Suprapubic skin (tissue), 4 donors: ENCODE results near the gene PIGL. TPM values are rescaled to one million over a fixed set of nuclear protein-coding genes. Genes with fewer than 3 reads are reported as not detected.
"Not testable (repeated sequence)": the region's sequence is repeated elsewhere in the genome, so short reads cannot be mapped to it uniquely, and the experiment has no call there.

ENCODE experiments used
- DNase-seq, 2 donors: peaks; one replicate each; pipeline ENCODE4 v3.0.0-alpha.2; 2019; ENCODE audit warnings: low spot score in 2 of 2
- H3K27ac ChIP-seq: fragments of 200-600 bp; sonication (generic); one replicate; pipeline ENCODE4 v1.5.1; 2019
- H3K27me3 ChIP-seq: fragments of 200-600 bp; sonication (generic); one replicate; pipeline ENCODE4 v1.5.1; 2019
- H3K36me3 ChIP-seq: fragments of 200-600 bp; sonication (generic); one replicate; pipeline ENCODE4 v1.5.1; 2019
- H3K4me1 ChIP-seq: fragments of 200-600 bp; sonication (generic); one replicate; pipeline ENCODE4 v1.5.1; 2019
- H3K4me3 ChIP-seq: fragments of 200-600 bp; sonication (generic); one replicate; pipeline ENCODE4 v1.5.1; 2019; ENCODE audit warnings: mild to moderate bottlenecking
- H3K9me3 ChIP-seq: fragments of 200-600 bp; sonication (generic); one replicate; pipeline ENCODE4 v1.5.1; 2019
- EP300 ChIP-seq: sonication (generic); formaldehyde crosslinking; IDR thresholded peaks from one replicate; pipeline ENCODE4 v1.6.1; 2017; ENCODE audit warnings: antibody characterized with exemption
- POLR2A ChIP-seq, 2 donors: fragments of 450-650 bp; IDR thresholded peaks; one replicate each; pipeline ENCODE4 v1.6.1; 2017; ENCODE audit warnings: antibody characterized with exemption in 2 of 2, mild to moderate bottlenecking in 2 of 2, moderate library complexity in 2 of 2
- POLR2AphosphoS5 ChIP-seq, 3 donors: sonication (generic); formaldehyde crosslinking; IDR thresholded peaks; one replicate each; pipeline ENCODE4 v1.6.1; 2017; ENCODE audit warnings: antibody characterized with exemption in 3 of 3
- WGBS: methylation state at CpG from one replicate; pipeline ENCODE4 v1.1.5; 2018; 5-methylcytosine and 5-hydroxymethylcytosine counted together
- total RNA-seq, 4 donors: library from RNA; depleted of rRNA; stranded (reverse); fragments of >200 nt; gene quantifications; one replicate each; pipeline ENCODE4 v1.1.0, GENCODE V29; 2016
- TF ChIP-seq, protein P1 (sequence below), 2 donors: fragments of 200-600 bp in 1 of 2; fragments of 450-650 bp in 1 of 2; sonication (generic) in 1 of 2; IDR thresholded peaks; one replicate each; pipeline ENCODE4 v1.5.1; 2016 to 2019; ENCODE audit warnings: antibody characterized with exemption in 2 of 2, mild to moderate bottlenecking in 1 of 2, moderate library complexity in 1 of 2

The PIGL gene
- total RNA-seq, 4 donors from 2014 or later, result 59.5 to 287 (median 76.6) TPM

DNA sequence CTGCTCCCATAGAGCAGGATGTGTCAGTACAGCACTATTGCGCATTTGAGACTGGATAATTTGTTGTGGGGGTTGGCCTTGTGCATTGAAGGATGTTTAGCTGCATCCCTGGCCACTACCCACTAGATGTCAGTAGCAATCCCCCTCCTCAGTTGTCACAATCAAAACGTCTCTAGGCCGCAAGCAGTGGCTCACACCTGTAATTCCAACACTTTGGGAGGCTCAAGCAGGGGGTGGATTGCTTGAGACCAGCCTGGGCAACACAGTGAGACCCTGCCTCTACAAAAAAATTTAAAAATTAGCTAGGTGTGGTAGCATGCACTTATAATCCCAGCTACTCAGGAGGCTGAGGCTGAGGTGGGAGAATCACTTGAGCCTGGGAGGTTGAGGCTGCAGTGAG, 87.8 kb downstream of the PIGL start:
- WGBS, result 72% methylated on average over 3 of the region's 3 CpGs
- TF ChIP-seq POLR2AphosphoS5 (IDR thresholded peaks at IDR 0.05) (no peak), EP300 (no peak), POLR2A (IDR thresholded peaks at IDR 0.05) (no peak)
- TF ChIP-seq, protein P1, sequence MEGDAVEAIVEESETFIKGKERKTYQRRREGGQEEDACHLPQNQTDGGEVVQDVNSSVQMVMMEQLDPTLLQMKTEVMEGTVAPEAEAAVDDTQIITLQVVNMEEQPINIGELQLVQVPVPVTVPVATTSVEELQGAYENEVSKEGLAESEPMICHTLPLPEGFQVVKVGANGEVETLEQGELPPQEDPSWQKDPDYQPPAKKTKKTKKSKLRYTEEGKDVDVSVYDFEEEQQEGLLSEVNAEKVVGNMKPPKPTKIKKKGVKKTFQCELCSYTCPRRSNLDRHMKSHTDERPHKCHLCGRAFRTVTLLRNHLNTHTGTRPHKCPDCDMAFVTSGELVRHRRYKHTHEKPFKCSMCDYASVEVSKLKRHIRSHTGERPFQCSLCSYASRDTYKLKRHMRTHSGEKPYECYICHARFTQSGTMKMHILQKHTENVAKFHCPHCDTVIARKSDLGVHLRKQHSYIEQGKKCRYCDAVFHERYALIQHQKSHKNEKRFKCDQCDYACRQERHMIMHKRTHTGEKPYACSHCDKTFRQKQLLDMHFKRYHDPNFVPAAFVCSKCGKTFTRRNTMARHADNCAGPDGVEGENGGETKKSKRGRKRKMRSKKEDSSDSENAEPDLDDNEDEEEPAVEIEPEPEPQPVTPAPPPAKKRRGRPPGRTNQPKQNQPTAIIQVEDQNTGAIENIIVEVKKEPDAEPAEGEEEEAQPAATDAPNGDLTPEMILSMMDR (IDR thresholded peaks at IDR 0.05), result no peak
- H3K27ac ChIP-seq, result no peak overlapping the region
- peaks cover 33% of the 10 kb centered on the region for H3K36me3 ChIP-seq
- no peaks in the 10 kb centered on the region for H3K4me1 ChIP-seq
- H3K4me3 ChIP-seq, result no peak overlapping the region
- H3K27me3 ChIP-seq, result no peaks in the 10 kb centered on the region
- no peaks in the 10 kb centered on the region for H3K9me3 ChIP-seq
- DNase-seq, result no peak

DNA sequence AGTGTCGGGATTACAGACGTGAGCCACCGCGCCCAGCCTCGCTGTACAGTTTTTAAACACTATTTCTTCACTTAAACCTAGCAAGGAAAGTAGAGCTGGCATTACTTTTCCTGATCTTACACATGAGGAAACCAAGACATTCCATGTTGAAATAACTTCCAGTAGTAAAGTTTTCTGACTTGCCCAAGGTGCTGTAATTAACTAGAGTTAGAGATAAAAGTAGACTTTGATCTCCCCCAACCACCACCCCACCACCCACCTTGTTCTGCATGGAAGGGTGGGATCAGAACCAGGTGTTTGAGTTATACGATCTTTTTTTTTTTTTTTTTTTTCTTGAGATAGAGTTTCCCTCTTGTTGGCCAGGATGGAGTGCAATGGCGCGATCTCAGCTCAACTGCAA, 89.2 kb downstream of the PIGL start:
- no peaks in the 10 kb centered on the region for H3K9me3 ChIP-seq
- 93% methylated on average over 8 of the region's 8 CpGs for WGBS

DNA sequence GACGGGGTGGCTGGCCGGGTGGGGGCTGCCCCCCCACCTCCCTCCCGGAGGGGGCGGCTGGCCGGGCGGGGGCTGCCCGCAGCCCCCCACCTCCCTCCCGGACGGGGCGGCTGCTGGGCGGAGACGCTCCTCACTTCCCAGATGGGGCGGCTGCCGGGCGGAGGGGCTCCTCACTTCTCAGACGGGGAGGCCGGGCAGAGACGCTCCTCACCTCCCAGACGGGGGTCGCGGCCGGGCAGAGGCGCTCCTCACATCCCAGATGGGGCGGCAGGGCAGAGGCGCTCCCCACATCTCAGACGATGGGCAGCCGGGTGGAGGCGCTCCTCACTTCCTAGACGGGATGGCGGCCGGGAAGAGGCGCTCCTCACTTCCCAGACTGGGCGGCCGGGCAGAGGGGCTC, 95.1 kb downstream of the PIGL start:
- not testable (repeated sequence) for H3K27ac ChIP-seq
- 93% methylated on average over 13 of the region's 34 CpGs for WGBS

More for the DNA sequence above, 89.2 kb downstream of the PIGL start:
- peaks cover 24% of the 10 kb centered on the region for H3K36me3 ChIP-seq
- no peaks in the 10 kb centered on the region for H3K4me1 ChIP-seq
- H3K4me3 ChIP-seq, result no peak overlapping the region
- no peaks in the 10 kb centered on the region for H3K27me3 ChIP-seq
- TF ChIP-seq, protein P1 (IDR thresholded peaks at IDR 0.05), result no peak
- no peak for TF ChIP-seq EP300
- TF ChIP-seq POLR2A (IDR thresholded peaks at IDR 0.05), result no peak
- no peak for TF ChIP-seq POLR2AphosphoS5 (IDR thresholded peaks at IDR 0.05)
- no peak for DNase-seq
- no peak overlapping the region for H3K27ac ChIP-seq

DNA sequence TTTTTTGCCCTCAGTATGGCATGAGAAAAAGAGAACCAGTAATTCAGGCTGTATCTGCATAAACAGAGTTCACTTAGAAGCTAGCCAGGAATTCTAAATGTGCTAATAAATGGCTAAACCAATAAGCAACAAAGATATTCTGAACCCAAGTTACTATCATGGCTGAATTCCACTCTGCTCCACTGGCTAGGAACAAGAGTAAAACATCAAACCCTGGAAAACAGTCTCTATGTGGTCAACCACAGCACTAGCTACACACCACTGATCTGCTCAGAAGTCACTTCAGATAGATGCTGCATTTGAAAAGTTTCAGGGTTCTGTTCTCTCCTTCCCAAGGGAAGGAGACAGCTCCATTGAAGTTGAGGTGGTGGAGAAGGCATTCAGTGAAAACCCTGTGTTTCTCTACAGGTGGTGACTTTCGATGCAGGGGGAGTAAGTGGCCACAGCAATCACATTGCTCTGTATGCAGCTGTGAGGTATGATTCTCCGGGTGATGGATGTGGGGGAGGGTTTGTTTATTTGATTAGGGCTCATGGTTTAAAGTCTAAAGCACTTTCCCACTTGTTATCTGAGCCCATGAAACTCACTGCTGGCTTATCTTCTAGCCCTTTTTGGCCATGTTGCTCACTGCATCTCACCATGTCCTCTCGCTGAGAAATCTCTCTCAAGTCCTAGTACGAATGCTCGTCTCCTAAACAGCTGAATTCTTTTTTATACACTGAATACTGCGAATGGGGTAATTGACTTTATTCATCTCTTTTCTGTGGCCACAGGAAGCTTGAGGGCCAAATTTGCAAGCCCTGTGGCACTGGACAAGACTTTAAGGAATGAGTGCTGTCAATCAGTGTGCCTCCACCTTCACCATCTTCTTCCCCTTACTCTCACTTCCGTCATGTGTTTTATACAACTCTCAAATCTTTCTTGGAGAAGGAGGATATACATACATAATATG, 96.4 kb downstream of the PIGL start:
- Histone ChIP-seq H3K4me3 (no peak overlapping the region), H3K27ac (no peak overlapping the region), H3K4me1 (no peaks in the 10 kb centered on the region), H3K9me3 (no peaks in the 10 kb centered on the region), H3K36me3 (peaks cover 41% of the 10 kb centered on the region), H3K27me3 (no peaks in the 10 kb centered on the region)
- WGBS, result 92% methylated on average over 7 of the region's 7 CpGs
- TF ChIP-seq, protein P1 (IDR thresholded peaks at IDR 0.05), result no peak
- no peak for TF ChIP-seq POLR2A (IDR thresholded peaks at IDR 0.05)
- no peak for TF ChIP-seq EP300
- TF ChIP-seq POLR2AphosphoS5 (IDR thresholded peaks at IDR 0.05), result no peak
- DNase-seq, result no peak

More for the DNA sequence above, 95.1 kb downstream of the PIGL start:
- not testable (repeated sequence) for H3K4me1 ChIP-seq, H3K27me3 ChIP-seq, H3K4me3 ChIP-seq, H3K9me3 ChIP-seq, DNase-seq
- peaks cover 35% of the 10 kb centered on the region for H3K36me3 ChIP-seq

DNA sequence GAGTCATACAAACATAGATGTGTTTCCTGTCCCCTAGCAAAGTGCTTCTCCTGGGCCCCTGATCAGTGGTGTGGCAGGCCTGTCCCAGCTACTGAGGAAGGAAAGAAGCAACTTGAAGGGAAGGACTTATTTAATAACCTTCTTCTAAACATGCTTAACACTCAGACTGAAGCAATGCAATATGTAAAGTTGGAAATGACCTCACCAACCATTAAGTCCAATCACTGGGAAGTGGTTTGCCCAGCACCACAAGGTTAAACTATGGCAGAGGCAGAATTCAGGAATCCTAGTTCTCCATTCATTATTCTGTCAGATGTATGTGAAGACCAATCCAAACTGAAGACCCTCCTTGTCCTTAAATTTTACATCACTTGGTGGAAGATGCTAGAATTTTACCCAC, 97.2 kb downstream of the PIGL start:
- no peaks in the 10 kb centered on the region for H3K4me1 ChIP-seq
- H3K27me3 ChIP-seq, result no peaks in the 10 kb centered on the region
- H3K36me3 ChIP-seq, result peaks cover 41% of the 10 kb centered on the region
- H3K4me3 ChIP-seq, result no peak overlapping the region
- H3K9me3 ChIP-seq, result no peaks in the 10 kb centered on the region
- no peak for TF ChIP-seq POLR2A (IDR thresholded peaks at IDR 0.05)
- TF ChIP-seq, protein P1 (IDR thresholded peaks at IDR 0.05), result no peak
- no peak for TF ChIP-seq POLR2AphosphoS5 (IDR thresholded peaks at IDR 0.05)
- DNase-seq, result no peak
- H3K27ac ChIP-seq, result no peak overlapping the region
